MM.1S (cell line): Measurements from ENCODE around the gene ZNF653.

ENCODE experiments used
- EZH2phosphoT487 ChIP-seq: fragments of 300-600 bp; sonication (generic); IDR thresholded peaks from 2 replicates; pipeline ENCODE4 v1.6.1; 2018; ENCODE audit warnings: antibody characterized with exemption, low read length
- TF ChIP-seq, protein P1 (sequence below): fragments of 300-600 bp; sonication (generic); IDR thresholded peaks from 2 replicates; pipeline ENCODE4 v1.5.1; 2016; ENCODE audit warnings: antibody characterized with exemption, low read length, mixed read lengths

GRCh38 chr19:11465600-11465999 is 40.0 kb downstream of the ZNF653 start:
- TF ChIP-seq, protein P1, sequence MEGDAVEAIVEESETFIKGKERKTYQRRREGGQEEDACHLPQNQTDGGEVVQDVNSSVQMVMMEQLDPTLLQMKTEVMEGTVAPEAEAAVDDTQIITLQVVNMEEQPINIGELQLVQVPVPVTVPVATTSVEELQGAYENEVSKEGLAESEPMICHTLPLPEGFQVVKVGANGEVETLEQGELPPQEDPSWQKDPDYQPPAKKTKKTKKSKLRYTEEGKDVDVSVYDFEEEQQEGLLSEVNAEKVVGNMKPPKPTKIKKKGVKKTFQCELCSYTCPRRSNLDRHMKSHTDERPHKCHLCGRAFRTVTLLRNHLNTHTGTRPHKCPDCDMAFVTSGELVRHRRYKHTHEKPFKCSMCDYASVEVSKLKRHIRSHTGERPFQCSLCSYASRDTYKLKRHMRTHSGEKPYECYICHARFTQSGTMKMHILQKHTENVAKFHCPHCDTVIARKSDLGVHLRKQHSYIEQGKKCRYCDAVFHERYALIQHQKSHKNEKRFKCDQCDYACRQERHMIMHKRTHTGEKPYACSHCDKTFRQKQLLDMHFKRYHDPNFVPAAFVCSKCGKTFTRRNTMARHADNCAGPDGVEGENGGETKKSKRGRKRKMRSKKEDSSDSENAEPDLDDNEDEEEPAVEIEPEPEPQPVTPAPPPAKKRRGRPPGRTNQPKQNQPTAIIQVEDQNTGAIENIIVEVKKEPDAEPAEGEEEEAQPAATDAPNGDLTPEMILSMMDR, result no peak
- TF ChIP-seq EZH2phosphoT487, result no peak
